ENCODE measurements around the gene SFTPA1.
"Not testable (repeated sequence)": the region's sequence is repeated elsewhere in the genome, so short reads cannot be mapped to it uniquely, and the experiment has no call there.

The SFTPA1 gene

DNA sequence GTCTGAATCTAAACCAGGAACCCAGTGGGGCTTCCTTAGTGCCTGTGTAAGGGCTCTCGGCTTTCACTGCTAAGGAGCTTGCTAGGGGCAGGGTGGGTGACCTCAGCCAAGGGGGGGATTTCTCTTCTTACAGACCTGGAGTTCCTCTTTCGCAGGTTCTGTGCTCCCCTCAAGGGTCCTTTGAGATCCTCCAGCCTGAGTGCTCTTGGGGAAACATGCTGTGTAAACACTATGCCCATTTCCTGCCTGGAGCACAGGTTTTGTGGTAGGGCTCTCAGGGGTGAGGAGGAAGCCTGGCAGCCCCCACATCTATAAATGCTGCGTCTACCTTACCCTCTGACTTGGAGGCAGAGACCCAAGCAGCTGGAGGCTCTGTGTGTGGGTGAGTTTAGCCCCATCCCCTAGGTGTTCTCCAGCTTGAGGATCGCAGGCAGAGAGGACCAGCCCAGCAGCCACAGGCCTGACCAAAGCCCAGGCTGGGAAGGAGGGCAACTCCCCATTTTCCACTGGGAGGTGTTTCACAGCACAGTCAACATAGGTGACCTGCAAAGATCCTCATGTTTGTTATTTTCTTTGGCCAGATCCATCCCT, at the start of gene SFTPA1:
TSS of gene SFTPA1 (plus strand) at position 339 of the 591 bp plus-strand sequence. CDS start 887 bp downstream, outside the sequence.
- DNase-seq, result no peak

- no peak for DNase-seq
Observed at GRCh38 chr10:79561257-79561656, 49.5 kb upstream of the SFTPA1 start.

DNA sequence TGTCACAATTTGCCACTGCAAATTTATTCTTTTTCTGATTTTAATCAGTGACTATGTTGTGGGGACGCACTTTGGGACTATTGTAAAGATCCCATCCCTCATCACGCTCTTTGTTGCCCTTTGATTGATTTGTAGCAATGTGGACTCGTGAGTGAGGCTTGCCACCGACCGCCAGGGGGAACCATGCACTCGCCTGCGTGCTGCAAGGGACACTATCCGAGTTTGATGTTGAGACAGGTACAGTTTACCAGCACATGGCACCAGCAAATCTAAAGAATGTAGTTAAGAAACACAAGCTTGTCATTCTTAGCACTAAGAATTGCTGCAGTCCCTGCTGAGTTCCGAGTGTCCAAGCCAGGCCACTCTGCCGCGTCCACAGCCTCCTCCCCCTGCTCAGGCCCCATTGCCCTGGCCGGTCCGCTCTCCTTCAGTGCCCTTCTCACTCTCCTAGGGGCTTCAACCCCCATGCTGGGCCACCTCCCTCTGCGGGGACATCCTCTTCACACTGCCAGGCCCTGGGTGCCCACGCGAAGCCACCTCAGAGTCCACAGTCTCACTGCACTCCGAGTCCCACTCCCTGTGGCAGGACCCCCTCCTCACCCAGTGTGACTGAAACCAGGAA, 48.5 kb upstream of the SFTPA1 start:
- DNase-seq, result no peak

GRCh38 chr10:79563426-79563825, 47.3 kb upstream of the SFTPA1 start:
- DNase-seq, result no peak

DNA sequence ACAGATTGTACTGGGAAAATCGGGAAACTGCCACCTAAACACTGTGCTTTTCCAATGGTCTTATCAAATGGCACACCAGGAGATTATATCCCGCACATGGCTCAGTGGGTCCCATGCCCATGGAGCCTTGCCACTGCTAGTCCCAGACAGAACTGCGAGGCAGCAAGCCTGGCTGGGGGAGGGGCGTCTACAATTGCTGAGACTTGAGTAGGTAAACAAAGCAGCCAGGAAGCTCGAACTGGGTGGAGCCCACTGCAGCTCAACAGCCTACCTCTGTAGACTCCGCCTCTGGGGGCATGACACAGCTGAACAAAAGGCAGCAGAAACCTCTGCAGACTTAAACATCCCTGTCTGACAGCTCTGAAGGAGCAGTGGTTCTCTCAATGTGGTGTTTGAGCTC, 40.1 kb upstream of the SFTPA1 start:
- DNase-seq, result not testable (repeated sequence)

- no peak for DNase-seq
Observed at GRCh38 chr10:79579361-79579760, 31.4 kb upstream of the SFTPA1 start.

GRCh38 chr10:79581044-79581443, 29.7 kb upstream of the SFTPA1 start:
- DNase-seq, result no peak

- DNase-seq, result no peak
Observed at GRCh38 chr10:79582096-79582495, 28.6 kb upstream of the SFTPA1 start.

DNA sequence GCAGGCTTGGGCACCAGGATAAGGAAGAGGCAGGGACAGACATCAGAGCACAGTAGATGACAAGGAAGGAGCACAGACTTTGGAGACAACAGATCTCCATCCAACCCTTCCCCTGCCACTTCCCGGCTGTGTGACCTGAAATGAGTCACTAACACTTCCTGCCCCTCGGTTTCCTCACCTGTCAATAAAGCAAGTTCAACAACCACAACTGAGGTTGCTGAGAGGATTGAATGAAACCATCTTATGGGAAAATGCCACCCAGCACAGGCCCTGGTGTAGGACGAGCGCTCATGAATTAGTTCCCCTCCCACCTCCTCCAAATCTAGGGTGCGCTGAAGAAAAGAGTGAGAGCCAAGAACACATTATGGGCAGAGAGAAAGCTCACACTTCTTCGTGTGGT, 27.8 kb upstream of the SFTPA1 start:
- DNase-seq, result not testable (repeated sequence)

- no peak for DNase-seq
Observed at GRCh38 chr10:79583488-79584024, 27.2 kb upstream of the SFTPA1 start.

GRCh38 chr10:79585870-79586527, 24.7 kb upstream of the SFTPA1 start:
- DNase-seq, result no peak

DNA sequence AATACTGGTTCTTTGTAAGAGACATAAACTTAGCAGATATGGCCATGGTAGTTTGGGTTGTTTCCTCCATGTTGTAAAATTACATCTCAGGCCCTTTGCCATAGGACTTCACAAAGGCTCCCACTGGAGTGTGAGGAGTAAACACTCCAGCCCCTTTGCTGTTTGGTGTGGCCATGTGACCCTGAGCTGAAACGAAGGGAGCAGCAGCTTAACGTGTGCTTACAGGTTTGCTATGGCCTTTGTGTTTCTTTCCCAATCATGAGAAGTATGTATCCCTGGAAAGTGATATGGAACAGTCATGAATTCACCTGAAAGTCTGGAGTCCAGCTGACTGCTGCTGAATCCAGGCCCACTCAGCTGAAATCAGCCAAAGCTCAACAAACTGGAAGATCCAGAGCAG, 23.8 kb upstream of the SFTPA1 start:
- no peak for DNase-seq

DNA sequence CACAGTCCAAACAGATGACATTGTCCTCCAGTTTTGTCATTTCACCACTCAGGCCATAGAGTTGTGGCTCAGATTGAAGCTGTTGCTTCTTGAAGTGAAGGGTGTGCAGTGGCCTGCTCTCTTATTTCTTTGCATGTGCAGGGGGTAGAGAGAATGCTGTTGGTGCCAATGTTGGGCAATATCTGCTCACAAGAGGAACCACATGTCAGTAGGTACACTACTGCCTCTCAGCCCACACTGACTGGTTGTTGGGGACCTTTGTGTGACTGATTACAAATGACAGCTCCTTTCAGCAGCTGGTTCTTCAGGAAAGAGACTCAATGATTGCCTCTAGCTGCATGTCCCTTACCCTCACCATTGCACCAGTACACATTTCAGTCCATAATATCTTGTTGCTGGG, 21.9 kb upstream of the SFTPA1 start:
- DNase-seq, result no peak

- DNase-seq, result no peak
Observed at GRCh38 chr10:79593377-79593776, 17.4 kb upstream of the SFTPA1 start.

DNA sequence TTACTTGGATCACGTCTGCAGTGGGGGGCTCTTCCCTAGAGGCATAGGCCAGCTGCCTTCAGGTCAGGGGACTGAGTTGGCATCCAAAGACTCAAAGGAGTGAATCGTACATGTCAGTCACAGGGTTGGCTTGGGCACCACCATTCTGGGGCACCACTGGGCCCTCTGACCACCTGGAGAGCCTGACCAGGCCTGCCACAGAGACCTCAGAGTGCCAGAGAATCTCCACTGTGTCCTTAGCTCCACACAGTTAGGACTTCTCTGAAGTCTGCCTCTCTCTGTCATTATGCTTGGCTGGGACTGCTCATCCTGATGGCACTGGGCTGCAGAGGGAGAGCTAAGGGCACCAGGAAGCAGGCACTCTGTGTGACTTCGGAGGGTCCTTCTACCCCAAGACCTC, 16.2 kb upstream of the SFTPA1 start:
- not testable (repeated sequence) for DNase-seq

DNA sequence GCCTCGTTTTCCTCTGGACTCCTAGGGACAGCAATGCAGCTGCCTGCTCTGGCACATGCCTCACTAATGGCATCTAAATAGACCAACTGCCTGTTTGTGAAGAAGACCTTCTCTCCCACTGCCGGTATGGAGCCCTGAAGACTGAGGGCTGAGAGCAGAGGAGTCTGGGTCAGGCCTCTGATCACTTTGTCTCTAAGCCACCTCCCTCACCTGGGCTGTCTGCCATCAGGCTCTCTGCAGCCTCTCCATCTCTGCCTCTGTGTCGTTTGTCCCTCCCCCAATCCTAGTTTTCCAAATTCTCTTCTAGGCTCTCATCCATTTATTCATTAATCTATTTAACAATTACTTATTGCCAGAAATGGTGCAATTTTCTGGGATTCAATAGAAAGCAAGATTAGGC, 15.2 kb upstream of the SFTPA1 start:
- no peak for DNase-seq

DNA sequence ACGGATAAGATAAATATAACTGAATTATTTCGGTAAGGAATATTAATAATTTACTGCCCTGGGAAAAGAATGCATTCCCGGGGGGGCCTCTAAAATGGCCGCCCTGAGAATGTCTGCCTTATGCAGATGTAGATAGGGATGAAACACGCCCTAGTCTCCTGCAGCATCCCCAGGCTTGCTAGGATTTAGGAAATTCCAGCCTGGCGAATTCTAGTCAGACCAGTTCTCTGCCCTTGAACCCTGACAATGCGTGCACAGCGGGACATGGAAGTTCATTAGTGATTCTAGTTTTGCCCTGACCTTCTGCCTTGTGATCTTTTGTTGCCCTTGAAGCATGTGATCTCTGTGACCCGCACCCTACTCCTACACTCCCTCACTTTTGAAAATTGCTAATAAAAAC, 11.1 kb upstream of the SFTPA1 start:
- not testable (repeated sequence) for DNase-seq

DNA sequence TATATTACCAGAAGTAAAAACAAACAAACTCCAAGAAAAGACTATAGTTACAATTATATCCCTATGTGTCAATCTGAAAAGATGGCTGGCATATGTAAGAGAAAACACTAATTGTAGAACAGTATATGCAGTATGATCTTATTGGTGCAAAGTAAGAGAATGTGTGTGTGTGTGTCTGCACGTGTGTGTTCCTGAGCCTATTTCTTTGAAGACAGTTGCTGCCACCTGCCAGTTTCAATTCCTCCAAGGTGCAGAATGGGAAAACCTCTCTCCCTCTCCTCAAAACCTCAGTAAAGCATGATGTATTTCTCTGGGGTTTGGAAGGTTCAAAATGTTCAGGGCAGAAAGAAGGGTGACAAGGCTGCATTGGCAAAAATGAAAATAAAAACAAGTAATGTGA, 8.8 kb upstream of the SFTPA1 start:
- DNase-seq, result no peak

DNA sequence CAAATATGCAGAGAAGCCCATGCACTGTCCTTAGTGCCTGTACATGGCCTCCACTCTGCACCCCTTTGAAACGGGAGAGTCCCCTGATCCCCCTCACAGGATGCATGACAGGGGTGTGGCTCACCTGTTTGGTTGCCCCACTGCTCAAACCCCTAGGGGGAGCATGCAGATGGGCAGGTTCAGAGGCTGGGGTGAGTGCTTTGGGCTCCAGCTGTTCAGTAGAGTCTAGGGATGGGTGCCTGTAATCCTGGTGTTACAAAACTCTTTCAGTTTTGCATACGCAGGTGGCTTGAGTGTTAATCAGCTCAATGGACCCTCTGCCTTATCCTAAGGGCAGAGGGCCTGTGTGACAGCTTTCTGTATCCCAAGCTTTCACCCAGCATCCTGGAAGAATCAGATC, 7.8 kb upstream of the SFTPA1 start:
- no peak for DNase-seq

GRCh38 chr10:79604294-79604693, 6.4 kb upstream of the SFTPA1 start:
- DNase-seq, result no peak

- no peak for DNase-seq
Observed at GRCh38 chr10:79605308-79605707, 5.4 kb upstream of the SFTPA1 start.

- DNase-seq, result peak; percentile 3
Observed at GRCh38 chr10:79608505-79609375, 2.0 kb upstream of the SFTPA1 start.

All from NCI-H1105 (cell line).